Bone marrow (tissue), 2 donors: ENCODE results near the gene AUTS2.
"Not testable (repeated sequence)": the region's sequence is repeated elsewhere in the genome, so short reads cannot be mapped to it uniquely, and the experiment has no call there.

Source experiments
- DNase-seq, 2 donors: peaks; one replicate each; lab custom pipeline; 2025; lab: John Stamatoyannopoulos, UW

Gene AUTS2

GRCh38 chr7:70719125-70719524, 1120.8 kb downstream of the AUTS2 start:
- DNase-seq = no peak

DNA sequence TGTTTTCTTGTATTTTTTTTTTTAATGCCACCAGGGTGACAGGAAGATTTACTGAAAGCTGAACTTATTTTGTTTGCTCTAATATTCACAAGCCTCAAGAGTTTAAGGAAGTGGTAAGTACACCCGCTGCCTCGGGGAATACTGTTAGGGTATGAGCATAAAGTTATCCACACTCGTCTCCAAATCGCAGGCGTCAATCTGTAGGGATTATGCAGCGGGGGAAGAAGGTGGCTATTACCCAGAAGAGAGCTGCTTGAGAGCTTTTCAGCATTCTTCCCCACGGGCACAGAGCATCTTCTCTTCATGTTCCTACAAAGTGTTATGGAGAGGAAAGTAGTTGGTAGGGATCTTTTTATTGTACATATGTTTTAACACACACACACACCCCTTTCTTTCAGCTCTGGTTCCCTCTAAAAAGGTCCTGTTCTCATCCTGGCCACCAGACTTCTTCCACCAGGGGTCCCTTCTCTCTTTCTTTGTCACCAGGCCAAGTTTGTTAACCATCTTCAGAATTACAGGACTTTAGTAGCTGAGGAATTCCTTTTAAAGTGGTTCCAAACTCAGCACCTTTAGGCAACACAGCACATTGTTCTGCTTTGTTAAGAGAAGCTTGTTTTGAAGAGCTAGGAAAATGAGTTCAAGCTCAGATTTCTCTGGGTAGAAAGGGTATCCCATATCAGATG, 1122.1 kb downstream of the AUTS2 start:
- DNase-seq = no peak

GRCh38 chr7:70721500-70721899, 1123.2 kb downstream of the AUTS2 start:
- DNase-seq = no peak

DNA sequence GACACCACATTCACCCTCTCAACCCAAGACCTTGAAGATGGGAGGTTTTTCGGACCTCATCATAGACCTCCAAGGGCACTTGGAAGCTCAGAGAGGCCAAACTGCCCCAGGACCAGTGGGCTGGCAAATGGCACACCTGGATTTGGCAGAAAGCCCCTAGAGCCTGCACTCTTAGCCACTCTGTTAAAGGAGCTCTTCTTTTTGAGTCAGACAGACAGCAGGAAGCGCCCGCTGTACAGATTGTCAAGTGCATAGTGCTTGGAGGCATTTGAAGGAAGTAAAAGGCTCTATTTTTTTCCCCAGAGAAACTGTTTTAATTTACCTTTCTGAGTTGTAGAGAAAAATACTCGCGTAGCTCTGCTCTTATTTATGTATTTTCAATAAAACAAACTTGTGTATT, 1125.1 kb downstream of the AUTS2 start:
- DNase-seq = no peak

- no peak for DNase-seq
Measured at GRCh38 chr7:70725448-70725847, 1127.2 kb downstream of the AUTS2 start.

DNA sequence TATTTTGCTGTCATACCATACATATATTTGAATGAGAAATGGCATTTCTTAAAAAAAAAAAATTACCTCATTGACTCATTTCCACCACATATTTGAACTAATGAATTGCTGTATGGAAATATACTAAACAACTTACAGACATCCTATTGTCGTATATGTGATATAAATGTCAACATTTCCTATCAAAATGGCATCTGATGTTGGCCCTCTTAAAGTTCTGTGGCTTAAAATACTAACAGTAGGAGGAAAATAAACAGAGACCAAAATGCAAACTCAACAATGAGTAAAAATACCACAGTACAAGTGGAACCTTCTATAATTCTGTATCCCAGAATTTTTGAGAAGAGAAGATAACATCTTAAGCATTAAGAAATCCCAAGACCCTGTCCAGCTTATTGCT, 1128.0 kb downstream of the AUTS2 start:
- no peak for DNase-seq

- no peak for DNase-seq
Measured at GRCh38 chr7:70726951-70727378, 1128.7 kb downstream of the AUTS2 start.

- DNase-seq = no peak
Measured at GRCh38 chr7:70727861-70728260, 1129.6 kb downstream of the AUTS2 start.

DNA sequence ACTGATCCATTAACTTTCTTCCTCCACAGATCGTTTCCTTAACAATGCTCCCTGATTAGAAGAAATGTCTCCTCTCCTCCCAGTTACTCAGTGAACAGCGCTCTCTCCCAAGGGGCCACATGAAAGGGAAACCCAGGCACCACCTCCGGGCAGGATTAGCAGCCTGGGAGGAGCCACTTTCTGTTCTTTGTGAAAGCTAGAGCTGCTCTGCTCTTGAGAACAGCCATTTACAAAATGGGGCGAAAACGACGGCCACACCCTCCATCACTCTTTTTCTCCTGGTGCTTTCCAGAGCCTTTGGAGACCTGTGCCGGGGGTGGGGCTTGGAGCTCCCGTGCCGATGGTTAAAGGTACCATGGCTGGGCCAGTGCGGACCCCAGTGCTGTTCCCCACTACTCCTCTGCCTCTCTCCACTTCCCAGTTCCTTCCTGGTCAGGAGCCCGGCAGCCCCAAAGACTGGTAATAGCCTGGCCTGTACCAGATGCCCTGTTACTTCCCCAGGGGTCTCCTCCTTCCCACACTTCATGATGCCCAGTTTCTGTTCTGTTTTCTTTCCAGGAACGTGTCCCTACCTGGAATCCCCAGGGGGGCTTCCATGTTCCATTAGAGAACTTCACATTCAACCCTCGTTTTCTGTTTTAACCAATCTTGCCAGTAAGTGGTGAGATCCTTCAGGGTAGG, 1130.7 kb downstream of the AUTS2 start:
- no peak for DNase-seq

- not testable (repeated sequence) for DNase-seq
Measured at GRCh38 chr7:70729553-70730157, 1131.4 kb downstream of the AUTS2 start.

GRCh38 chr7:70730451-70731110, 1132.3 kb downstream of the AUTS2 start:
- DNase-seq = no peak

DNA sequence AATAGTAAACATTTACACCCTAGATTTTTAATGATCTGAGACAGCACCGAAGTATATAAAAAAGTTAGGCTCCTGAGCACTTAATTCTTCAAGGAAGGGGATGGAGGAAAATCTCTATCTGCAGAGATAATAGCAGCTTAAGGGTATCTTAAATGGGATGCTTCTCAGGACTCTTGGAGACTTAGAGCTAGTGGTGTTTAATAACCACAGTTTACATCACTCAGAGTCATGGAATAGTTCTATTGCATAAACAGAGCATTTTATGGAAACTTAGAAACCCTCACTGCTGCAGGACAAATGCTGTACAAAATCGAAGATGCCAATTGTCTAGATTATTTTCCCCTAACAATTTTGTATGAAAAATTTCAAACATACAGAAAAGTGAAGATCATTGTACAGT, 1134.8 kb downstream of the AUTS2 start:
- DNase-seq = no peak

DNA sequence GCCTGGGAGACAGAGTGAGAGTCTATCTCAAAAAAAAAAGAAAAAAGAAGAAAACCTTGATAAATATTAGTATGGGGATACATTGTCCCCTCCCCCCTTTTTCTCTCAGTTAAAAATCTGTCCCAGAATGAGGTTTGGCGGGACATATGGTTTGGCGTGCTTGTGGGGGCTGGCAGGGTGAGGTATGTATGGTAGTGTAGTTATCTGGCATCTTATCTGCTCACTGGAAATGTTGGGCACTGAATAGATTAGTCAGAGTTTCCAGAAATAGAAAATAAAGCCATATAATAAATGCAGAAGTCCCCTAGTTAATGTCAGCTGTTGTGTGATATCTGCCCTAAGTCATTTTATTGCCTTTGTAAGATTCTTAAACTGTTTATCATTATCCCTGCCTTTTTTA, 1136.1 kb downstream of the AUTS2 start:
- no peak for DNase-seq

- DNase-seq = no peak
Measured at GRCh38 chr7:70735313-70735712, 1137.0 kb downstream of the AUTS2 start.

- DNase-seq = no peak
Measured at GRCh38 chr7:70736715-70737460, 1138.6 kb downstream of the AUTS2 start.

DNA sequence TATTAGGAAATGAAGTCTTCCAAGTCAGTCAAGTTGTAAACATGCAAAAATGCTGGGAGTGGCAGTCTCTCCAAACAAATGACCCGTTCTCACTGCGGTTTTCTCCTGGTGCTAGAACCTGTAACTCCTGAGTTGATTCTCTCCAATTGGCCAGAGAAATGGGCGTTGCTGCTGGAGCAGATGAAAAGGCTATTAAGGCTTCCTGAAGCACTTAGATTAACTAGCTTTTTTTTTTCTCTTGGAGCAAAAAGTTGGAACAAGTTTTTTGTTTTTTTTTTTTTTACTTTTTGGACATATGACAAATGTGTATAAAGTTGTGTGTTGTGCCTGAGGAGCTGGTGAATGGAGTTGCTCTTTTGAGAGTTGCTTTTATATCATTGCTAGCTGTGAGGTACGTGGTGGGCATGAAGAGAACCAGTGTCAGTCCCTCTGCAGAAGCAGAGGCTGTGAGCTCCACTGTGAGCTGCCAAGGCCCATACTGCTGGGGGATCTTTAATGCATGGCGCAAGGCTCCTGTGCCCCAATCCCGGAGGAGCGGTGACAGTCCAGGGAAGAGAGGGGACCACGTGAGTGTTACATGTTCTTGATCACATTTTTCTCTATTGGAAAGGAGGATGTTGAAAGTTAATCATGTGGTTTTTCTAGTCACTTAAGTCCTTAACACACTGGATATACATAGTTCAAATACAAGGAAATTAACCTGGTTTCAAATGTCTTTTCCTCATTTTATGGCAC, 1140.0 kb downstream of the AUTS2 start:
- DNase-seq = no peak

GRCh38 chr7:70739646-70740210, 1141.5 kb downstream of the AUTS2 start:
- no peak for DNase-seq

DNA sequence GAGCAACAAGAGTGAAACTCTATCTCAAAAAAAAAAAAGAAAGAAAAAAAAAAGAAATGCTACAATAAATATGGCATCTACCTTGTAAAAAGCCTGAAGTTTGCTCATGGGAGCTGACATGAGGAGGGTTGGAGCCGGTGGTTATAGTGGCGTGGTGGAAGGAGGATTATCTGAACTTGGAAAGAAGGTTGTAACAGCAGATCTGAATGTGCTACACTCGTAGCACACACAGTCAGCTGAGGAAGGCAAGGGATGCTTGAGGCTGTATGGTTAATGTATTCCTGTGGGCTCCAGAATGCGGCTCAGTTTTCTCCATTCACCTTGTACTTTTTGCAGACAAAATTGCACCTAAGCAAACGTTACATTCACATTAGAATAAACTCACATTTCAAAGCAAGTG, 1143.4 kb downstream of the AUTS2 start:
- DNase-seq = no peak

GRCh38 chr7:70743531-70744325, 1145.5 kb downstream of the AUTS2 start:
- no peak for DNase-seq

GRCh38 chr7:70744492-70744891, 1146.2 kb downstream of the AUTS2 start:
- DNase-seq = no peak
